Measurements from ENCODE around the gene SLC39A9. TPM values are rescaled to one million over a fixed set of nuclear protein-coding genes. Genes with fewer than 3 reads are reported as not detected.

SLC39A9 gene
- total and polyA plus RNA-seq, 10 of the 15 experiments (the other 5 are each of a cell fraction or from before 2014, with no cell fraction given) = 19.9 to 109 (median 46.9) TPM

- 23% methylated on average over 4 of the region's 4 CpGs for WGBS (ENCODE audit: insufficient coverage, insufficient replicate concordance, low lambda C conversion rate, missing lambda C conversion rate)
- RAD21 ChIA-PET (ENCODE audit: unreplicated experiment) = interaction anchor here (0.6 to 3.3 kb wide), 29 partner anchors 18 to 274 kb away, joined by 3 to 55 read pairs (median 5); partner anchors contain the start of genes ERH, GALNT16 and SLC39A9
- TF ChIP-seq JUND (IDR thresholded peaks at IDR 0.05; ENCODE audit: low read depth, low read length) (no peak), YBX1 (IDR thresholded peaks at IDR 0.05) (no peak), USF1 (IDR thresholded peaks at IDR 0.05; ENCODE audit: borderline replicate concordance, extremely low read length, insufficient read depth, low read depth, low read length) (no peak), CBFB (IDR thresholded peaks at IDR 0.05; ENCODE audit: low read depth) (no peak), ATF7 (IDR thresholded peaks at IDR 0.05; ENCODE audit: low read depth) (0 out of 2 replicates have a peak, but pooled peaks have one; percentile 23), PRDM15 (CRISPR knock-in tag; IDR thresholded peaks at IDR 0.05) (no peak), FOXM1 (IDR thresholded peaks at IDR 0.05; ENCODE audit: low read depth, low read length) (no peak), MYC (IDR thresholded peaks at IDR 0.05; ENCODE audit: insufficient read depth, insufficient read length, insufficient replicate concordance, low read length, severe bottlenecking) (no peak), SMARCA5 (IDR thresholded peaks at IDR 0.05) (0 out of 2 replicates have a peak, but pooled peaks have one; percentile 59), SMAD5 (IDR thresholded peaks at IDR 0.05; ENCODE audit: low read depth) (no peak), NFXL1 (IDR thresholded peaks at IDR 0.05; ENCODE audit: borderline replicate concordance) (no peak), CHD4 (IDR thresholded peaks at IDR 0.05) (no peak), E2F8 (IDR thresholded peaks at IDR 0.05; ENCODE audit: low read depth, partially characterized antibody) (no peak), TCF12 (IDR thresholded peaks at IDR 0.05; ENCODE audit: low read depth, low read length) (0 out of 2 replicates have a peak, but pooled peaks have one; percentile 25), CEBPB (IDR thresholded peaks at IDR 0.05; ENCODE audit: borderline replicate concordance in 1 of 2, low read depth in 2 of 2, low read length in 2 of 2) (no peak)
Measured at GRCh38 chr14:69460093-69460701, 61.7 kb downstream of the SLC39A9 start.

More at GRCh38 chr14:69460093-69460701, 61.7 kb downstream of the SLC39A9 start:
- Histone ChIP-seq H3K4me3 (no peak overlapping the region), H3K79me2 (ENCODE audit: control insufficient read depth, insufficient read depth, low read length) (no peaks in the 10 kb centered on the region), H3K9ac (ENCODE audit: control insufficient read depth, insufficient read depth, low read length) (no peak overlapping the region), H2AFZ (ENCODE audit: control insufficient read depth, low read depth, low read length) (no peak overlapping the region), H3K27ac (ENCODE audit: control insufficient read depth, insufficient read depth) (no peak overlapping the region), H3K27me3 (replicated peaks in 1 of 2; ENCODE audit: control insufficient read depth in 2 of 2, insufficient read depth in 2 of 2, low read length in 1 of 2) (no peaks in the 10 kb centered on the region), H4K20me1 (ENCODE audit: control insufficient read depth, insufficient read depth) (no peaks in the 10 kb centered on the region), H3K4me1 (ENCODE audit: control insufficient read depth, insufficient read depth, low read length) (no peaks in the 10 kb centered on the region), H3K36me3 (ENCODE audit: control insufficient read depth in 2 of 2, insufficient read depth in 2 of 2, low read length in 1 of 2) (peaks cover 3 to 19% of the 10 kb centered on the region in 2 experiments), H3K4me2 (ENCODE audit: control insufficient read depth, insufficient read depth) (no peak overlapping the region), H3K9me3 (replicated peaks; ENCODE audit: control insufficient read depth, insufficient read depth, low read length) (no peaks in the 10 kb centered on the region)
- POLR2A ChIA-PET = interaction anchor here (1.1 to 1.2 kb wide), 2 partner anchors 62 to 73 kb away, joined by 4 read pairs; partner anchors contain the start of genes ERH and SLC39A9
- CTCF ChIA-PET = interaction anchor here (0.8 to 7.6 kb wide), 36 partner anchors 10 to 353 kb away, joined by 3 to 126 read pairs (median 5); partner anchors contain the start of genes ERH and SLC39A9
- FAIRE-seq = peak; percentile 80
- peak; percentile 25 for DNase-seq (ENCODE audit: low read depth, low spot score)
- SMC1A ChIA-PET (ENCODE audit: uncharacterized antibody, unreplicated experiment) = interaction anchor here (0.6 to 3.8 kb wide), 43 partner anchors 9 to 330 kb away, joined by 3 to 62 read pairs (median 6); partner anchors contain the start of genes ERH and SLC39A9
- BruUV-seq (replicated peaks) = no TSS peak
- ATAC-seq = peak; percentile 96
- intact Hi-C loops (cut with micrococcal nuclease; ENCODE audit: unreplicated experiment) = loop anchor here (1.0 to 5.0 kb wide), 5 partner anchors 62 to 333 kb away; partner anchors contain the start of genes ERH, GALNT16 and SLC39A9
- in situ Hi-C loops (cut with MboI) = loop anchor here (5.0 kb wide), 1 partner anchor 208 kb away; no protein-coding TSS in a partner anchor
